ENCODE data around the gene CMTM7. TPM values are rescaled to one million over a fixed set of nuclear protein-coding genes. Genes with fewer than 3 reads are reported as not detected.

The CMTM7 gene
- total and polyA plus RNA-seq, 2 of the 8 experiments (the other 6 are each of a cell fraction or from before 2014, with no cell fraction given), result 33.3 to 65.8 TPM

DNA sequence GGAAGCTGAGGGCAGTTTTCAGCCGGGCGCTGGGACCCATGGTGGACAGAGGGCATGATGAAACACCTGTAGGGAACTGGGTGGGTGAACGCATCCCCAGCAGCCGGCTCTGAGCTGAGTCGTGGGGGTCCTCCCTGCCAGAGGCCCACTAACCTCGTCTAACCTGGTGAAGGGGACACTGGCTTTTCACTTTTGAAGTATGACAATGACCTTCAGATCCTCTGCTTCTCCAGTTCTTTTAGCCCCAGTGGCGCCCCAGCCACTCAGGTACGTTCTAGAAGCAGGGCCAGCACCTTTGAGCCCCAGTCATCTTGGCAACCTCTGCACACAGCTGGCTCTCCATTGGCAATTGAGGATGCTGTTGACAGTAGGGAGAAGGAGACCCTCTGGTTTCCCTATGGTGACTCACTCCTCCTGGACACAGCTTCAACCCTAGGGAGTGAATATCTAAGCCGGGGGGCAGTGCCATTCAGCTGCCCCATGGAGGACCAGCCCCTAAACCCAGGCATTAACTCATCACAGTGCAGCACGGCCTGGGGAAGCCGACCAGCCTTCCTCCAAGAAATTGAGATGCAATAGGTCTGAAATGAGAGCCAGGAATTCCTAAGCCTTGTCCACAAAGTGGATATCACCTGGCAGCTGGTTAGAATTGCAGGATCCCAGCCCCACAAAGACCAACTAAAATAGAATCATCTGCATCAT is 64.9 kb downstream of the CMTM7 start (continued):
- TF ChIP-seq GTF2F1 (IDR thresholded peaks at IDR 0.05; ENCODE audit: borderline replicate concordance, low read depth, low read length) (no peak), POU5F1 (IDR thresholded peaks at IDR 0.05; ENCODE audit: low read depth, low read length) (no peak)
